DND-41 (cell line): ENCODE results near the gene RS1.

Experiments used
- ATAC-seq: fragments of 200-7000 bp; cut with Tn5 transposase; 3 replicates; pipeline ENCODE4 v1.9.1; 2021; ENCODE audit warnings: low read depth; ENCODE audit not compliant: insufficient read depth
- DNase-seq: peaks from one replicate; pipeline ENCODE4 v3.0.0-alpha.2; 2020
- H2AFZ ChIP-seq: 2 replicates; pipeline ENCODE4 v1.6.0; 2012; ENCODE audit warnings: low read depth, low read length
- H3K27ac ChIP-seq: 2 replicates; pipeline ENCODE4 v1.5.1; 2012; ENCODE audit warnings: low read length, inconsistent platforms
- H3K27me3 ChIP-seq: fragments of 200-600 bp; sonication (generic); 2 replicates; pipeline ENCODE4 v1.6.0; 2012; ENCODE audit warnings: low read length, mild to moderate bottlenecking, inconsistent platforms; ENCODE audit not compliant: insufficient read depth, poor library complexity
- H3K36me3 ChIP-seq: 2 replicates; pipeline ENCODE4 v1.5.1; 2012; ENCODE audit warnings: low read length, inconsistent platforms; ENCODE audit not compliant: insufficient read depth
- H3K4me1 ChIP-seq: 2 replicates; pipeline ENCODE4 v1.5.1; 2012; ENCODE audit warnings: mild to moderate bottlenecking, low read length; ENCODE audit not compliant: insufficient read depth
- H3K4me2 ChIP-seq: 2 replicates; pipeline ENCODE4 v1.6.0; 2012; ENCODE audit warnings: mild to moderate bottlenecking, moderate library complexity, low read length, inconsistent platforms; ENCODE audit not compliant: insufficient read depth
- H3K4me3 ChIP-seq, 2 experiments: fragments of 200-600 bp in 1 of 2; shearing (Covaris generic) in 1 of 2; 2 replicates each; pipeline ENCODE4 v1.5.1; 2012 to 2016; ENCODE audit warnings: inconsistent platforms in 2 of 2, low read length in 2 of 2, mild to moderate bottlenecking in 2 of 2, low read depth in 1 of 2, moderate library complexity in 1 of 2
- H3K79me2 ChIP-seq: 2 replicates; pipeline ENCODE4 v1.6.0; 2012; ENCODE audit warnings: low read length, inconsistent platforms; ENCODE audit not compliant: insufficient read depth
- H3K9ac ChIP-seq: 2 replicates; pipeline ENCODE4 v1.6.0; 2012; ENCODE audit warnings: low read depth, mild to moderate bottlenecking, inconsistent platforms, low read length, moderate library complexity
- H3K9me3 ChIP-seq: 2 replicates; pipeline ENCODE4 v1.5.1; 2012; ENCODE audit warnings: low read length, moderate library complexity, mild to moderate bottlenecking, inconsistent platforms; ENCODE audit not compliant: insufficient read depth, severe bottlenecking
- H4K20me1 ChIP-seq: 2 replicates; pipeline ENCODE4 v1.6.0; 2012; ENCODE audit warnings: low read length; ENCODE audit not compliant: insufficient read depth
- EZH2 ChIP-seq: IDR thresholded peaks from 3 replicates; pipeline ENCODE4 v1.6.1; 2012; ENCODE audit warnings: borderline replicate concordance, low read depth, mild to moderate bottlenecking, moderate library complexity, low read length, inconsistent platforms; ENCODE audit not compliant: severe bottlenecking
- TF ChIP-seq, protein P1 (sequence below): IDR thresholded peaks from 2 replicates; pipeline ENCODE4 v1.5.1; 2012; ENCODE audit warnings: borderline replicate concordance, low read length, moderate library complexity, mild to moderate bottlenecking; ENCODE audit not compliant: poor library complexity, severe bottlenecking; ENCODE audit errors: extremely low read depth

Gene RS1

DNA sequence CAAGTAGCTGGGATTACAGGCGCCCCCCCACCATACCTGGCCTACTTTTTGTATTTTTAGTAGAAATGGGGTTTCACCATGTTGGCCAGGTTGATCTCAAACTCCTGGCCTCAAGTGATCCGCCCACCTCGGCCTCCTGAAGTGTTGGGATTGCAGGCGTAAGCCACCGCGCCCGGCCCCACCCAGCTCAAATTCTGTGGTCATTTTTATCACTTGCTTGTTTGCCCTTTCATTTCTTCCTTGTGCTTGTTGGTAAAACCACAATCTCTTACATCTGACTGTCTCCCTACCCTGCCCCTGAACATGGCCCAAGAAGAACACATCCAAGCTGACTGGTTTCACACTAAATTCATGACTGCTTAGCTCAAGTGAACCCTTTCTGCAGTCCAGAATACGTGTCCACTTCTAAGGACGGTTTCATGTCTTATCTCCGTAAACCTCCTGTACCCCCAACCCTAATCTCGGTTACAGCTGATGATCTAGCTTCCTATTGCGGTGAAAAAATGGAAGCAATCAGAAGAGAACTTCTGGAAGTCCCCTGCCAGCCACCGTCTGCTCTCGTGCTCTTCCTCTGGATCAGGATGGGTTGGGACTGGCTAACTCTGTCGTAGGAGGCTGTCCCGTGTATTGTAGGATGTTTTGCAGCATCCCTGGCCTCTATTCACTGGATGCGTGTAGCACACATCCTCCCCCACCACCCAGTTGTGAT lies 5.4 kb upstream of the RS1 start:
- no peak for DNase-seq
- H4K20me1 ChIP-seq, result no peaks in the 10 kb centered on the region
- H3K9ac ChIP-seq, result no peak overlapping the region
- TF ChIP-seq, protein P1, sequence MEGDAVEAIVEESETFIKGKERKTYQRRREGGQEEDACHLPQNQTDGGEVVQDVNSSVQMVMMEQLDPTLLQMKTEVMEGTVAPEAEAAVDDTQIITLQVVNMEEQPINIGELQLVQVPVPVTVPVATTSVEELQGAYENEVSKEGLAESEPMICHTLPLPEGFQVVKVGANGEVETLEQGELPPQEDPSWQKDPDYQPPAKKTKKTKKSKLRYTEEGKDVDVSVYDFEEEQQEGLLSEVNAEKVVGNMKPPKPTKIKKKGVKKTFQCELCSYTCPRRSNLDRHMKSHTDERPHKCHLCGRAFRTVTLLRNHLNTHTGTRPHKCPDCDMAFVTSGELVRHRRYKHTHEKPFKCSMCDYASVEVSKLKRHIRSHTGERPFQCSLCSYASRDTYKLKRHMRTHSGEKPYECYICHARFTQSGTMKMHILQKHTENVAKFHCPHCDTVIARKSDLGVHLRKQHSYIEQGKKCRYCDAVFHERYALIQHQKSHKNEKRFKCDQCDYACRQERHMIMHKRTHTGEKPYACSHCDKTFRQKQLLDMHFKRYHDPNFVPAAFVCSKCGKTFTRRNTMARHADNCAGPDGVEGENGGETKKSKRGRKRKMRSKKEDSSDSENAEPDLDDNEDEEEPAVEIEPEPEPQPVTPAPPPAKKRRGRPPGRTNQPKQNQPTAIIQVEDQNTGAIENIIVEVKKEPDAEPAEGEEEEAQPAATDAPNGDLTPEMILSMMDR, result no peak
- no peak for TF ChIP-seq EZH2
- H2AFZ ChIP-seq, result no peak overlapping the region
- no peak overlapping the region for H3K4me2 ChIP-seq
- H3K4me1 ChIP-seq, result peaks cover 13% of the 10 kb centered on the region
- no peak for ATAC-seq
- H3K4me3 ChIP-seq, result no peak overlapping the region
- no peaks in the 10 kb centered on the region for H3K79me2 ChIP-seq
- no peaks in the 10 kb centered on the region for H3K36me3 ChIP-seq
- no peaks in the 10 kb centered on the region for H3K9me3 ChIP-seq
- no peak overlapping the region for H3K27ac ChIP-seq
- H3K27me3 ChIP-seq, result no peaks in the 10 kb centered on the region

DNA sequence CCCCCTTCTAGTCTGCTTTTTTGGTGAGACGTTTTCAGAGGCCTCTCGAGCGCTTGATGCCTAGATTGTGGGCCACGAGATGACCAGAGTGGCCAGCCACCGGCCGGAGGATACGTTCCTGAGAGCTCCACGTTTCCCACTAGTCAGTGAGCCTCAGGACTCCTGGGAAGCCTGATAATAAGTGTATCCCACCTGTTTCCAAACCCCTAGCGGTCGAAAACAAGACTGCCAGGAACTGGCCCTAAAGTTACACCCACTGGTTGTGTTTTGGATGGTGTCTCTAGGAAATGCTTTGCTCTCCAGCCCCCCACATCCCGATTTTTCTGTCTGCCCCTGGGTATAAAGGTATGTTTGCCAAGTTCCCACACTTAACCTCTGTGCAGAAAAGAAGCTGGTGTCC lies 4.6 kb upstream of the RS1 start:
- Histone ChIP-seq H3K4me1 (peaks cover 13% of the 10 kb centered on the region), H4K20me1 (no peaks in the 10 kb centered on the region), H3K36me3 (no peaks in the 10 kb centered on the region), H3K9ac (no peak overlapping the region), H3K27ac (no peak overlapping the region), H3K4me3 (no peak overlapping the region), H3K79me2 (no peaks in the 10 kb centered on the region), H2AFZ (no peak overlapping the region), H3K27me3 (no peaks in the 10 kb centered on the region), H3K9me3 (no peaks in the 10 kb centered on the region), H3K4me2 (no peak overlapping the region)
- DNase-seq, result no peak
- TF ChIP-seq, protein P1, result no peak
- TF ChIP-seq EZH2, result no peak
- no peak for ATAC-seq

DNA sequence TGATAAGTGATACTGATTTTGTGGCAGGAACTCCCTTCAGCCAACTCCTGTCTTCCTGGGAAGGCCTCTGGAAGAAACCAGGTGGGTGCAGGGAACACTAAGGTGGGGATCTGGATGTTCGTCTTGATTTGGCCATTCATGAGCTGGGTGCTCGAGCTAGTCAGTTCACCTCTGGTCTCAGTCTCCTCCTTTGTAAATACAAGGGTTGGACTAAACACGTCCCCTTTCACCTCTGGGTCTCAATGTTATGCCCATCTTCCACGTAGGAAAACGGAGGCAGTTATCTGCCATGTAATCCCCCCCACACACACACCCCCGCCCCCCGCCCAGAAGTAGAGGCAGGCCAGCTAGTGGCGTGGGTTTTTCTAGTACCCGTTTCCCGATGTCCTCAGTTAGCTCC lies 4.1 kb upstream of the RS1 start:
- ATAC-seq (no peak), DNase-seq (no peak)
- Histone ChIP-seq H3K9me3 (no peaks in the 10 kb centered on the region), H3K27ac (no peak overlapping the region), H3K4me3 (no peak overlapping the region), H3K9ac (no peak overlapping the region), H3K4me1 (peaks cover 13% of the 10 kb centered on the region), H2AFZ (no peak overlapping the region), H3K36me3 (no peaks in the 10 kb centered on the region), H3K4me2 (peak overlapping the region; percentile 72; the same call in 1 of the 2 replicates), H3K27me3 (no peaks in the 10 kb centered on the region), H4K20me1 (no peaks in the 10 kb centered on the region), H3K79me2 (no peaks in the 10 kb centered on the region)
- TF ChIP-seq, protein P1, result no peak
- TF ChIP-seq EZH2, result no peak
